HEK293 (cell line): ENCODE measurements around the gene PLS1.

ENCODE experiments used
- CTCF ChIA-PET: fragments of 350-600 bp; formaldehyde crosslinking; extraction: SDS; loops from one replicate; lab custom pipeline; 2021; ENCODE audit warnings: antibody characterized with exemption; lab: Yijun Ruan, JAX
- POLR2A ChIA-PET: fragments of 300-600 bp; formaldehyde crosslinking; extraction: SDS; loops from one replicate; lab custom pipeline; 2020; ENCODE audit warnings: antibody characterized with exemption, inconsistent platforms; lab: Yijun Ruan, JAX
- H3K27ac ChIP-seq: fragments of 200-500 bp; sonication (Bioruptor generic); 2 replicates; pipeline ENCODE4 v1.5.1; 2014; ENCODE audit warnings: low read depth, low read length, control low read depth, inconsistent platforms; ENCODE audit errors: extremely low read depth
- H3K36me3 ChIP-seq, 2 experiments: fragments of 200-500 bp in 1 of 2; sonication (Bioruptor generic) in 1 of 2; 1 replicate in 1 of 2; 2 replicates in 1 of 2; pipeline ENCODE4 v1.5.1; 2014 to 2017; ENCODE audit warnings: inconsistent platforms in 2 of 2, low read length in 2 of 2; ENCODE audit not compliant: control insufficient read depth in 2 of 2, insufficient read depth in 1 of 2
- H3K4me1 ChIP-seq: fragments of 200-500 bp; sonication (Bioruptor generic); 2 replicates; pipeline ENCODE4 v1.5.1; 2014; ENCODE audit warnings: mild to moderate bottlenecking, low read length, inconsistent platforms; ENCODE audit not compliant: control insufficient read depth, insufficient read depth
- H3K4me3 ChIP-seq: 2 replicates; pipeline ENCODE4 v1.5.1; 2011; ENCODE audit warnings: low read depth, mild to moderate bottlenecking, control low read depth, low read length, moderate library complexity
- H3K9me3 ChIP-seq: fragments of 200-500 bp; sonication (Bioruptor generic); 2 replicates; pipeline ENCODE4 v1.5.1; 2014; ENCODE audit warnings: low read depth, low read length, inconsistent platforms; ENCODE audit not compliant: control insufficient read depth, insufficient read depth
- FEZF1 ChIP-seq: fragments of 450-650 bp; formaldehyde crosslinking; IDR thresholded peaks from 2 replicates; pipeline ENCODE4 v1.5.1; 2016; ENCODE audit warnings: missing biosample characterization, missing genetic modification characterization
- GLIS1 ChIP-seq: fragments of 450-650 bp; formaldehyde crosslinking; IDR thresholded peaks from 2 replicates; pipeline ENCODE4 v1.5.1; 2016; ENCODE audit warnings: missing biosample characterization, missing genetic modification characterization
- SCRT1 ChIP-seq: fragments of 450-650 bp; formaldehyde crosslinking; IDR thresholded peaks from 2 replicates; pipeline ENCODE4 v1.5.1; 2016; ENCODE audit warnings: missing biosample characterization, missing genetic modification characterization, borderline replicate concordance
- SETDB1 ChIP-seq: IDR thresholded peaks from one replicate; pipeline ENCODE4 v1.6.1; 2017; ENCODE audit warnings: mild to moderate bottlenecking, low read length, moderate library complexity, mixed read lengths; ENCODE audit not compliant: insufficient read length
- ZFP41 ChIP-seq: fragments of 450-650 bp; formaldehyde crosslinking; IDR thresholded peaks from 2 replicates; pipeline ENCODE4 v1.5.1; 2016; ENCODE audit warnings: missing biosample characterization, missing genetic modification characterization, borderline replicate concordance
- ZIC2 ChIP-seq: fragments of 450-650 bp; formaldehyde crosslinking; IDR thresholded peaks from 2 replicates; pipeline ENCODE4 v1.5.1; 2016; ENCODE audit warnings: missing biosample characterization, missing genetic modification characterization
- ZNF266 ChIP-seq: fragments of 450-650 bp; formaldehyde crosslinking; IDR thresholded peaks from 2 replicates; pipeline ENCODE4 v1.5.1; 2016; ENCODE audit warnings: missing biosample characterization, missing genetic modification characterization, low read depth
- ZNF544 ChIP-seq: fragments of 450-650 bp; formaldehyde crosslinking; IDR thresholded peaks from 2 replicates; pipeline ENCODE4 v1.5.0; 2017; ENCODE audit warnings: missing biosample characterization, missing genetic modification characterization
- ZNF704 ChIP-seq: fragments of 450-650 bp; formaldehyde crosslinking; IDR thresholded peaks from 2 replicates; pipeline ENCODE4 v1.5.1; 2016; ENCODE audit warnings: missing biosample characterization, missing genetic modification characterization
- ZNF707 ChIP-seq: fragments of 450-650 bp; formaldehyde crosslinking; IDR thresholded peaks from 2 replicates; pipeline ENCODE4 v1.5.1; 2016; ENCODE audit warnings: missing biosample characterization, missing genetic modification characterization
- TF ChIP-seq, protein P1 (sequence below): fragments of 450-650 bp; formaldehyde crosslinking; IDR thresholded peaks from 2 replicates; pipeline ENCODE4 v1.5.1; 2016; ENCODE audit warnings: missing biosample characterization, missing genetic modification characterization
- TF ChIP-seq, protein P2 (sequence below): fragments of 450-650 bp; formaldehyde crosslinking; IDR thresholded peaks from 2 replicates; pipeline ENCODE4 v1.5.1; 2017; ENCODE audit warnings: missing biosample characterization, mild to moderate bottlenecking, missing genetic modification characterization, moderate library complexity

The PLS1 gene

DNA sequence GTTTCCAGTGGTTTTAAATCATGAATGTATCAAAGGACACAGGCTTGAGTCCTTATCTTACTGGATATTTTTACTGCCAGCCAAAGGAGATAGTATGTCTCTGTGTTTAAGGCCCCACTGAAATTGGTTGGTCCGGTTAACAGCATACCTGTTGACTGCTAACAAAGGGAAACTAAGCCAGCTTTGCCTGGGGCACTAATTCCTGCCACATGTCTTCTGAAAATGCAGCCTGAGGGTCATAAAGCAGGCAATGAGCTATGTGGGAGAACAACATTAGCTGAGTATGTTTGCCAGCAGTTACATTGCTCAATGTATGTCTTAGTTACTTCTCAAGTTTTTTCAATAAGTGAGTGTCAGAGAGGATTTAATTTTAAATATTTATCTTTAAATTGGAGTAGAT, 12.4 kb downstream of the PLS1 start:
- H3K36me3 ChIP-seq, result no peaks in the 10 kb centered on the region
- no peak overlapping the region for H3K27ac ChIP-seq
- no peak for TF ChIP-seq ZFP41 (tag by site-specific recombination)
- 0 out of 2 replicates have a peak, but pooled peaks have one; percentile 22 for TF ChIP-seq SCRT1 (tag by site-specific recombination)
- no peak for TF ChIP-seq ZIC2 (tag by site-specific recombination)
- POLR2A ChIA-PET, result no interaction called here
- no peaks in the 10 kb centered on the region for H3K9me3 ChIP-seq
- no peak overlapping the region for H3K4me3 ChIP-seq
- 0 out of 2 replicates have a peak, but pooled peaks cover 2% of the 10 kb centered on the region for H3K4me1 ChIP-seq
- CTCF ChIA-PET, result interaction anchor here (0.7 kb wide), 1 partner anchor 16 kb away, joined by 3 read pairs; no protein-coding TSS in a partner anchor

GRCh38 chr3:142609136-142609535, 12.9 kb downstream of the PLS1 start:
- Histone ChIP-seq H3K36me3 (no peaks in the 10 kb centered on the region), H3K4me3 (no peak overlapping the region), H3K9me3 (no peaks in the 10 kb centered on the region), H3K4me1 (0 out of 2 replicates have a peak, but pooled peaks cover 2% of the 10 kb centered on the region), H3K27ac (no peak overlapping the region)
- ChIA-PET CTCF (interaction anchor here (0.7 kb wide), 1 partner anchor 12 kb away, joined by 3 read pairs; no protein-coding TSS in a partner anchor), POLR2A (no interaction called here)
- TF ChIP-seq SETDB1 (peak; percentile 63), ZNF704 (no peak)

- H3K9me3 ChIP-seq, result no peaks in the 10 kb centered on the region
- TF ChIP-seq, protein P1, sequence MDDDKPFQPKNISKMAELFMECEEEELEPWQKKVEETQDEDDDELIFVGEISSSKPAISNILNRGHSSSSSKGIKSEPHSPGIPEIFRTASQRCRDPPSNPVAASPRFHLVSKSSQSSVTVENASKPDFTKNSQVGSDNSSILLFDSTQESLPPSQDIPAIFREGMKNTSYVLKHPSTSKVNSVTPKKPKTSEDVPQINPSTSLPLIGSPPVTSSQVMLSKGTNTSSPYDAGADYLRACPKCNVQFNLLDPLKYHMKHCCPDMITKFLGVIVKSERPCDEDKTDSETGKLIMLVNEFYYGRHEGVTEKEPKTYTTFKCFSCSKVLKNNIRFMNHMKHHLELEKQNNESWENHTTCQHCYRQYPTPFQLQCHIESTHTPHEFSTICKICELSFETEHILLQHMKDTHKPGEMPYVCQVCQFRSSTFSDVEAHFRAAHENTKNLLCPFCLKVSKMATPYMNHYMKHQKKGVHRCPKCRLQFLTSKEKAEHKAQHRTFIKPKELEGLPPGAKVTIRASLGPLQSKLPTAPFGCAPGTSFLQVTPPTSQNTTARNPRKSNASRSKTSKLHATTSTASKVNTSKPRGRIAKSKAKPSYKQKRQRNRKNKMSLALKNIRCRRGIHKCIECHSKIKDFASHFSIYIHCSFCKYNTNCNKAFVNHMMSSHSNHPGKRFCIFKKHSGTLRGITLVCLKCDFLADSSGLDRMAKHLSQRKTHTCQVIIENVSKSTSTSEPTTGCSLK (tag by site-specific recombination), result no peak
- TF ChIP-seq ZNF544 (tag by site-specific recombination) (no peak), FEZF1 (no peak), ZNF707 (tag by site-specific recombination) (no peak), GLIS1 (no peak), ZNF266 (tag by site-specific recombination) (no peak), ZNF704 (no peak)
- TF ChIP-seq, protein P2, sequence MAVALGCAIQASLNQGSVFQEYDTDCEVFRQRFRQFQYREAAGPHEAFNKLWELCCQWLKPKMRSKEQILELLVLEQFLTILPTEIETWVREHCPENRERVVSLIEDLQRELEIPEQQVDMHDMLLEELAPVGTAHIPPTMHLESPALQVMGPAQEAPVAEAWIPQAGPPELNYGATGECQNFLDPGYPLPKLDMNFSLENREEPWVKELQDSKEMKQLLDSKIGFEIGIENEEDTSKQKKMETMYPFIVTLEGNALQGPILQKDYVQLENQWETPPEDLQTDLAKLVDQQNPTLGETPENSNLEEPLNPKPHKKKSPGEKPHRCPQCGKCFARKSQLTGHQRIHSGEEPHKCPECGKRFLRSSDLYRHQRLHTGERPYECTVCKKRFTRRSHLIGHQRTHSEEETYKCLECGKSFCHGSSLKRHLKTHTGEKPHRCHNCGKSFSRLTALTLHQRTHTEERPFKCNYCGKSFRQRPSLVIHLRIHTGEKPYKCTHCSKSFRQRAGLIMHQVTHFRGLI, result no peak
- no peak overlapping the region for H3K4me3 ChIP-seq
- CTCF ChIA-PET, result interaction anchor here (0.6 kb wide), 1 partner anchor 18 kb away, joined by 3 read pairs; no protein-coding TSS in a partner anchor
- H3K36me3 ChIP-seq, result no peaks in the 10 kb centered on the region
- no peak overlapping the region for H3K27ac ChIP-seq
- H3K4me1 ChIP-seq, result 0 out of 2 replicates have a peak, but pooled peaks cover 2% of the 10 kb centered on the region
- POLR2A ChIA-PET, result interaction anchor here (1.1 kb wide), 1 partner anchor 113 kb away, joined by 3 read pairs; the partner anchor contains the start of gene TRPC1
These were observed 15.0 kb downstream of the PLS1 start for GRCh38 chr3:142611206-142611605.
